GM12891 (cell line): Measurements from ENCODE around the gene MMP7.

Source experiments
- PAX5 ChIP-seq: IDR thresholded peaks from 2 replicates; pipeline ENCODE4 v1.6.1; 2011; ENCODE audit warnings: low read length, moderate library complexity, mild to moderate bottlenecking; ENCODE audit not compliant: insufficient read depth, severe bottlenecking
- POLR2A ChIP-seq: IDR thresholded peaks from 2 replicates; pipeline ENCODE4 v1.6.1; 2011; ENCODE audit warnings: low read depth, low read length, control low read depth
- POLR2AphosphoS5 ChIP-seq: IDR thresholded peaks from 2 replicates; pipeline ENCODE4 v1.6.1; 2011; ENCODE audit warnings: low read depth, low read length, control low read depth
- TAF1 ChIP-seq: IDR thresholded peaks from 2 replicates; pipeline ENCODE4 v1.6.1; 2011; ENCODE audit warnings: low read depth, low read length, control low read depth

- no peak for TF ChIP-seq POLR2A
- TF ChIP-seq TAF1 = no peak
- TF ChIP-seq POLR2AphosphoS5 = no peak
- TF ChIP-seq PAX5 = no peak
Observed at GRCh38 chr11:102495161-102496042, 35.1 kb downstream of the MMP7 start.
